ENCODE results near the gene P2RY12.

The P2RY12 gene

GRCh38 chr3:151319628-151320027 lies 64.9 kb downstream of the P2RY12 start:
- CTCF ChIA-PET = interaction anchor here (1.1 to 1.5 kb wide), 3 partner anchors 8 to 27 kb away, joined by 3 to 6 read pairs (median 5); no protein-coding TSS in a partner anchor
- POLR2A ChIA-PET = no interaction called here
- no peak for TF ChIP-seq CTCF (IDR thresholded peaks at IDR 0.05; ENCODE audit: control extremely low read depth, extremely low read depth, low read depth, missing control alignments)
- no peak for DNase-seq (ENCODE audit: extremely low spot score)

- TF ChIP-seq CTCF (IDR thresholded peaks at IDR 0.05; ENCODE audit: control extremely low read depth, extremely low read depth, low read depth, missing control alignments) = no peak
- CTCF ChIA-PET = interaction anchor here (1.1 to 1.5 kb wide), 3 partner anchors 9 to 27 kb away, joined by 3 to 6 read pairs (median 5); no protein-coding TSS in a partner anchor
- POLR2A ChIA-PET = no interaction called here
- DNase-seq (ENCODE audit: extremely low spot score) = no peak
These were observed 65.6 kb downstream of the P2RY12 start for GRCh38 chr3:151318991-151319390.

- CTCF ChIA-PET = interaction anchor here (0.6 to 1.5 kb wide), 4 partner anchors 8 to 548 kb away, joined by 3 to 6 read pairs (median 4); no protein-coding TSS in a partner anchor
- no peak for DNase-seq (ENCODE audit: extremely low spot score)
- POLR2A ChIA-PET = no interaction called here
- TF ChIP-seq CTCF (IDR thresholded peaks at IDR 0.05; ENCODE audit: control extremely low read depth, extremely low read depth, low read depth, missing control alignments) = no peak
These were observed 66.2 kb downstream of the P2RY12 start for GRCh38 chr3:151318313-151318712.

GRCh38 chr3:151316267-151316991 lies 68.1 kb downstream of the P2RY12 start, which contains the start of gene GPR87:
Gene GPR87, minus strand, starts transcription at chr3:151316820. Its CDS starts 16,720 bp downstream, at chr3:151300100.
- TF ChIP-seq CTCF (IDR thresholded peaks at IDR 0.05; ENCODE audit: control extremely low read depth, extremely low read depth, low read depth, missing control alignments) = no peak
- no peak for DNase-seq (ENCODE audit: extremely low spot score)
- POLR2A ChIA-PET = no interaction called here
- CTCF ChIA-PET = interaction anchor here (1.0 to 1.5 kb wide), 3 partner anchors 9 to 30 kb away, joined by 3 to 6 read pairs (median 6); no protein-coding TSS in a partner anchor

GRCh38 chr3:151315846-151316245 lies 68.7 kb downstream of the P2RY12 start:
- DNase-seq (ENCODE audit: extremely low spot score) = no peak
- ChIA-PET CTCF (interaction anchor here (1.1 to 1.5 kb wide), 2 partner anchors 10 to 12 kb away, joined by 6 read pairs; no protein-coding TSS in a partner anchor), POLR2A (no interaction called here)
- no peak for TF ChIP-seq CTCF (IDR thresholded peaks at IDR 0.05; ENCODE audit: control extremely low read depth, extremely low read depth, low read depth, missing control alignments)

GRCh38 chr3:151315136-151315535 lies 69.4 kb downstream of the P2RY12 start:
- DNase-seq (ENCODE audit: extremely low spot score) = no peak
- ChIA-PET POLR2A (no interaction called here), CTCF (interaction anchor here (3.3 kb wide), 1 partner anchor 13 kb away, joined by 19 read pairs; the partner anchor contains the start of gene P2RY13)
- no peak for TF ChIP-seq CTCF (IDR thresholded peaks at IDR 0.05; ENCODE audit: control extremely low read depth, extremely low read depth, low read depth, missing control alignments)
